ENCODE data around the gene CTSL.

GRCh38 chr9:87686520-87687090 is 39.3 kb upstream of the CTSL start:
- no peak for TF ChIP-seq GATA2 (IDR thresholded peaks at IDR 0.05; ENCODE audit: low read depth, low read length)
- no peak for TF ChIP-seq GATA3 (IDR thresholded peaks at IDR 0.05; ENCODE audit: low read depth, low read length)
